Vagina (tissue), 2 donors: ENCODE data around the gene NABP1. TPM values are rescaled to one million over a fixed set of nuclear protein-coding genes. Genes with fewer than 3 reads are reported as not detected.

Source experiments
- DNase-seq, 2 donors: peaks; one replicate each; pipeline ENCODE4 v3.0.0-alpha.2; 2017; ENCODE audit errors: extremely low spot score in 2 of 2
- H3K27ac ChIP-seq: fragments of 200-600 bp; sonication (generic); one replicate; pipeline ENCODE4 v1.5.1; 2019
- H3K27me3 ChIP-seq: fragments of 200-600 bp; sonication (generic); one replicate; pipeline ENCODE4 v1.5.1; 2019
- H3K36me3 ChIP-seq, 2 donors: fragments of 200-600 bp; sonication (generic); one replicate each; pipeline ENCODE4 v1.5.1; 2017 to 2019
- H3K4me1 ChIP-seq: fragments of 200-600 bp; sonication (generic); one replicate; pipeline ENCODE4 v1.5.1; 2019
- H3K4me3 ChIP-seq, 2 donors: fragments of 200-600 bp; sonication (generic); 1 replicate in 1 of 2; 2 replicates in 1 of 2; pipeline ENCODE4 v1.5.1; 2016 to 2019
- H3K9me3 ChIP-seq: fragments of 200-600 bp; sonication (generic); one replicate; pipeline ENCODE4 v1.5.1; 2019
- CTCF ChIP-seq, 3 experiments: fragments of 450-650 bp in 2 of 3; fragments of 200-600 bp in 1 of 3; sonication (generic) in 1 of 3; IDR thresholded peaks; one replicate each; pipeline ENCODE4 v1.5.1; 2017 to 2019; ENCODE audit warnings: antibody characterized with exemption in 3 of 3, mild to moderate bottlenecking in 2 of 3, moderate library complexity in 2 of 3
- POLR2A ChIP-seq, 2 donors: fragments of 450-650 bp; IDR thresholded peaks; one replicate each; pipeline ENCODE4 v1.6.1; 2017; ENCODE audit warnings: antibody characterized with exemption in 2 of 2, mild to moderate bottlenecking in 2 of 2, moderate library complexity in 2 of 2
- POLR2AphosphoS5 ChIP-seq, 2 donors: sonication (generic); formaldehyde crosslinking; IDR thresholded peaks; one replicate each; pipeline ENCODE4 v1.9.0; 2017; ENCODE audit warnings: antibody characterized with exemption in 2 of 2, mild to moderate bottlenecking in 2 of 2, low read depth in 1 of 2; ENCODE audit not compliant: insufficient read depth in 1 of 2
- intact Hi-C: fragments of 100-400 bp; cut with DNase I; formaldehyde crosslinking; loops from one replicate; pipeline ENCODE4 v1.15.1; 2023
- total RNA-seq: library from RNA; depleted of rRNA; stranded (reverse); fragments of >200 nt; gene quantifications from one replicate; pipeline ENCODE4 v1.2.3, GENCODE V29; 2016

NABP1 gene
- total RNA-seq, 1 donor from 2014 or later: 35.1 TPM

- intact Hi-C loops: no loop called here
- DNase-seq: no peak
- no peaks in the 10 kb centered on the region for H3K9me3 ChIP-seq
- H3K4me3 ChIP-seq: no peak overlapping the region
- H3K4me1 ChIP-seq: no peaks in the 10 kb centered on the region
- H3K27me3 ChIP-seq: no peaks in the 10 kb centered on the region
- no peaks in the 10 kb centered on the region for H3K36me3 ChIP-seq
- TF ChIP-seq POLR2A (IDR thresholded peaks at IDR 0.05): no peak
- no peak for TF ChIP-seq CTCF (IDR thresholded peaks at IDR 0.05)
- TF ChIP-seq POLR2AphosphoS5 (IDR thresholded peaks at IDR 0.05; ENCODE audit: insufficient read depth in 1 of 2, low read depth in 1 of 2): no peak
- no peak overlapping the region for H3K27ac ChIP-seq
These were observed 15.8 kb downstream of the NABP1 start for GRCh38 chr2:191693778-191694177.

GRCh38 chr2:191696001-191696400, 18.1 kb downstream of the NABP1 start:
- Histone ChIP-seq H3K36me3 (no peaks in the 10 kb centered on the region), H3K9me3 (no peaks in the 10 kb centered on the region), H3K4me3 (no peak overlapping the region), H3K27ac (no peak overlapping the region), H3K27me3 (no peaks in the 10 kb centered on the region), H3K4me1 (no peaks in the 10 kb centered on the region)
- intact Hi-C loops: no loop called here
- TF ChIP-seq CTCF (IDR thresholded peaks at IDR 0.05) (no peak), POLR2AphosphoS5 (IDR thresholded peaks at IDR 0.05; ENCODE audit: insufficient read depth in 1 of 2, low read depth in 1 of 2) (no peak), POLR2A (IDR thresholded peaks at IDR 0.05) (no peak)
- no peak for DNase-seq

GRCh38 chr2:191696966-191697365, 19.0 kb downstream of the NABP1 start:
- H3K4me3 ChIP-seq: no peak overlapping the region
- H3K27me3 ChIP-seq: no peaks in the 10 kb centered on the region
- H3K36me3 ChIP-seq: no peaks in the 10 kb centered on the region
- intact Hi-C loops: no loop called here
- H3K9me3 ChIP-seq: no peaks in the 10 kb centered on the region
- no peaks in the 10 kb centered on the region for H3K4me1 ChIP-seq
- H3K27ac ChIP-seq: no peak overlapping the region
- DNase-seq: no peak
- TF ChIP-seq CTCF (IDR thresholded peaks at IDR 0.05): no peak

GRCh38 chr2:191697870-191698269, 19.9 kb downstream of the NABP1 start:
- H3K27me3 ChIP-seq: no peaks in the 10 kb centered on the region
- H3K4me1 ChIP-seq: no peaks in the 10 kb centered on the region
- H3K36me3 ChIP-seq: no peaks in the 10 kb centered on the region
- DNase-seq: no peak
- no peaks in the 10 kb centered on the region for H3K9me3 ChIP-seq
- no peak overlapping the region for H3K4me3 ChIP-seq
- H3K27ac ChIP-seq: no peak overlapping the region
- TF ChIP-seq CTCF (IDR thresholded peaks at IDR 0.05): no peak
- TF ChIP-seq POLR2A (IDR thresholded peaks at IDR 0.05): no peak
- TF ChIP-seq POLR2AphosphoS5 (IDR thresholded peaks at IDR 0.05; ENCODE audit: insufficient read depth in 1 of 2, low read depth in 1 of 2): no peak
- intact Hi-C loops: no loop called here

- TF ChIP-seq POLR2A (IDR thresholded peaks at IDR 0.05) (no peak), POLR2AphosphoS5 (IDR thresholded peaks at IDR 0.05; ENCODE audit: insufficient read depth in 1 of 2, low read depth in 1 of 2) (no peak), CTCF (IDR thresholded peaks at IDR 0.05) (no peak)
- Histone ChIP-seq H3K36me3 (no peaks in the 10 kb centered on the region), H3K9me3 (no peaks in the 10 kb centered on the region), H3K27ac (no peak overlapping the region), H3K4me3 (no peak overlapping the region), H3K4me1 (no peaks in the 10 kb centered on the region), H3K27me3 (no peaks in the 10 kb centered on the region)
- intact Hi-C loops: no loop called here
- no peak for DNase-seq
These were observed 21.5 kb downstream of the NABP1 start for GRCh38 chr2:191699341-191699945.
